ENCODE data around the gene PHACTR4.
"Not testable (repeated sequence)": the region's sequence is repeated elsewhere in the genome, so short reads cannot be mapped to it uniquely, and the experiment has no call there.

Gene PHACTR4

GRCh38 chr1:28327431-28327830 lies 42.1 kb upstream of the PHACTR4 start:
- not testable (repeated sequence) for H3K79me1 ChIP-seq (ENCODE audit: low read length); DNase-seq; H3K9ac ChIP-seq (ENCODE audit: low read length); H3K27ac ChIP-seq (ENCODE audit: low read depth, low read length); H3K56ac ChIP-seq (ENCODE audit: low read length); H2BK5ac ChIP-seq (ENCODE audit: low read length); H4K5ac ChIP-seq (ENCODE audit: low read length); H3K36me3 ChIP-seq (ENCODE audit: control insufficient read depth, insufficient read depth, low read length); H3K18ac ChIP-seq (ENCODE audit: low read length); H3K4me2 ChIP-seq (ENCODE audit: low read length); H3K23ac ChIP-seq (ENCODE audit: low read length); H3K4ac ChIP-seq (ENCODE audit: low read depth, low read length); H2BK15ac ChIP-seq (replicated peaks; ENCODE audit: low read depth); H2AK5ac ChIP-seq (ENCODE audit: low read length); H3K79me2 ChIP-seq (ENCODE audit: control insufficient read depth, insufficient read depth, low read length); H4K8ac ChIP-seq (ENCODE audit: low read depth, low read length); H2BK120ac ChIP-seq (ENCODE audit: low read depth, low read length); H3K4me3 ChIP-seq (ENCODE audit: low read length); H3K4me1 ChIP-seq (ENCODE audit: control insufficient read depth, low read depth, low read length); H3K27me3 ChIP-seq (ENCODE audit: insufficient read depth, low read length, poor library complexity)
- WGBS (ENCODE audit: extremely low coverage, insufficient coverage, low lambda C conversion rate) = no CpG with 5 or more reads among the region's 11 CpGs

- H3K36me3 ChIP-seq (ENCODE audit: control insufficient read depth, insufficient read depth, low read length) = no peaks in the 10 kb centered on the region
- no peak for DNase-seq
- H3K27me3 ChIP-seq (ENCODE audit: insufficient read depth, low read length, poor library complexity) = no peaks in the 10 kb centered on the region
- no CpG with 5 or more reads among the region's 16 CpGs for WGBS (ENCODE audit: extremely low coverage, insufficient coverage, low lambda C conversion rate)
- H2BK15ac ChIP-seq (replicated peaks; ENCODE audit: low read depth) = no peak overlapping the region
- no peaks in the 10 kb centered on the region for H3K4me1 ChIP-seq (ENCODE audit: control insufficient read depth, low read depth, low read length)
- H3K9ac ChIP-seq (ENCODE audit: low read length) = no peak overlapping the region
- no peak overlapping the region for H2BK120ac ChIP-seq (ENCODE audit: low read depth, low read length)
- no peak overlapping the region for H3K4me2 ChIP-seq (ENCODE audit: low read length)
- H4K5ac ChIP-seq (ENCODE audit: low read length) = no peak overlapping the region
- no peaks in the 10 kb centered on the region for H3K79me2 ChIP-seq (ENCODE audit: control insufficient read depth, insufficient read depth, low read length)
- H2AK5ac ChIP-seq (ENCODE audit: low read length) = no peak overlapping the region
- H3K56ac ChIP-seq (ENCODE audit: low read length) = no peak overlapping the region
- no peaks in the 10 kb centered on the region for H3K79me1 ChIP-seq (ENCODE audit: low read length)
- H3K23ac ChIP-seq (ENCODE audit: low read length) = no peak overlapping the region
- H3K18ac ChIP-seq (ENCODE audit: low read length) = no peak overlapping the region
- no peak overlapping the region for H2BK5ac ChIP-seq (ENCODE audit: low read length)
- no peak overlapping the region for H3K4me3 ChIP-seq (ENCODE audit: low read length)
- H3K4ac ChIP-seq (ENCODE audit: low read depth, low read length) = no peak overlapping the region
- H3K27ac ChIP-seq (ENCODE audit: low read depth, low read length) = no peak overlapping the region
- H4K8ac ChIP-seq (ENCODE audit: low read depth, low read length) = peak overlapping the region; percentile 97
Measured at GRCh38 chr1:28328228-28328648, 41.3 kb upstream of the PHACTR4 start.

- Histone ChIP-seq H2BK5ac (ENCODE audit: low read length) (no peak overlapping the region), H3K4ac (ENCODE audit: low read depth, low read length) (peak overlapping the region; percentile 48), H3K79me2 (ENCODE audit: control insufficient read depth, insufficient read depth, low read length) (no peaks in the 10 kb centered on the region), H3K18ac (ENCODE audit: low read length) (no peak overlapping the region), H3K27me3 (ENCODE audit: insufficient read depth, low read length, poor library complexity) (no peaks in the 10 kb centered on the region), H3K56ac (ENCODE audit: low read length) (peak overlapping the region; percentile 81), H3K79me1 (ENCODE audit: low read length) (no peaks in the 10 kb centered on the region), H4K5ac (ENCODE audit: low read length) (peak overlapping the region; percentile 87), H2BK15ac (replicated peaks; ENCODE audit: low read depth) (no peak overlapping the region), H3K4me2 (ENCODE audit: low read length) (peak overlapping the region; percentile 68), H3K9ac (ENCODE audit: low read length) (peak overlapping the region; percentile 93), H2BK120ac (ENCODE audit: low read depth, low read length) (no peak overlapping the region), H3K23ac (ENCODE audit: low read length) (no peak overlapping the region), H2AK5ac (ENCODE audit: low read length) (peak overlapping the region; percentile 58), H3K4me1 (ENCODE audit: control insufficient read depth, low read depth, low read length) (no peaks in the 10 kb centered on the region), H3K36me3 (ENCODE audit: control insufficient read depth, insufficient read depth, low read length) (no peaks in the 10 kb centered on the region), H3K4me3 (ENCODE audit: low read length) (peak overlapping the region; percentile 44), H4K8ac (ENCODE audit: low read depth, low read length) (no peak overlapping the region), H3K27ac (ENCODE audit: low read depth, low read length) (no peak overlapping the region)
- WGBS (ENCODE audit: extremely low coverage, insufficient coverage, low lambda C conversion rate) = no CpG with 5 or more reads among the region's 29 CpGs
- DNase-seq = peak; percentile 74
Measured at GRCh38 chr1:28329395-28330153, 40.0 kb upstream of the PHACTR4 start.

GRCh38 chr1:28338897-28339296 lies 30.6 kb upstream of the PHACTR4 start:
- WGBS (ENCODE audit: extremely low coverage, insufficient coverage, low lambda C conversion rate) = no CpG with 5 or more reads among the region's 3 CpGs
- no peak overlapping the region for H4K8ac ChIP-seq (ENCODE audit: low read depth, low read length)
- no peak overlapping the region for H3K18ac ChIP-seq (ENCODE audit: low read length)
- no peak overlapping the region for H3K23ac ChIP-seq (ENCODE audit: low read length)
- no peak overlapping the region for H3K27ac ChIP-seq (ENCODE audit: low read depth, low read length)
- H3K4ac ChIP-seq (ENCODE audit: low read depth, low read length) = no peak overlapping the region
- no peak overlapping the region for H2BK5ac ChIP-seq (ENCODE audit: low read length)
- H2AK5ac ChIP-seq (ENCODE audit: low read length) = no peak overlapping the region
- H4K5ac ChIP-seq (ENCODE audit: low read length) = no peak overlapping the region
- H2BK120ac ChIP-seq (ENCODE audit: low read depth, low read length) = no peak overlapping the region
- H3K79me2 ChIP-seq (ENCODE audit: control insufficient read depth, insufficient read depth, low read length) = no peaks in the 10 kb centered on the region
- H3K4me2 ChIP-seq (ENCODE audit: low read length) = no peak overlapping the region
- H3K36me3 ChIP-seq (ENCODE audit: control insufficient read depth, insufficient read depth, low read length) = no peaks in the 10 kb centered on the region
- H3K9ac ChIP-seq (ENCODE audit: low read length) = no peak overlapping the region
- H3K79me1 ChIP-seq (ENCODE audit: low read length) = no peaks in the 10 kb centered on the region
- no peak for DNase-seq
- no peaks in the 10 kb centered on the region for H3K4me1 ChIP-seq (ENCODE audit: control insufficient read depth, low read depth, low read length)
- no peak overlapping the region for H3K4me3 ChIP-seq (ENCODE audit: low read length)
- no peak overlapping the region for H2BK15ac ChIP-seq (replicated peaks; ENCODE audit: low read depth)
- H3K27me3 ChIP-seq (ENCODE audit: insufficient read depth, low read length, poor library complexity) = no peaks in the 10 kb centered on the region
- no peak overlapping the region for H3K56ac ChIP-seq (ENCODE audit: low read length)

GRCh38 chr1:28339551-28339950 lies 30.0 kb upstream of the PHACTR4 start:
- WGBS (ENCODE audit: extremely low coverage, insufficient coverage, low lambda C conversion rate) = no CpG with 5 or more reads among the region's 10 CpGs
- Histone ChIP-seq H3K56ac (ENCODE audit: low read length) (no peak overlapping the region), H3K27ac (ENCODE audit: low read depth, low read length) (no peak overlapping the region), H4K8ac (ENCODE audit: low read depth, low read length) (no peak overlapping the region), H2AK5ac (ENCODE audit: low read length) (no peak overlapping the region), H3K36me3 (ENCODE audit: control insufficient read depth, insufficient read depth, low read length) (no peaks in the 10 kb centered on the region), H3K4me1 (ENCODE audit: control insufficient read depth, low read depth, low read length) (no peaks in the 10 kb centered on the region), H3K27me3 (ENCODE audit: insufficient read depth, low read length, poor library complexity) (no peaks in the 10 kb centered on the region), H3K18ac (ENCODE audit: low read length) (no peak overlapping the region), H3K4me3 (ENCODE audit: low read length) (no peak overlapping the region), H2BK5ac (ENCODE audit: low read length) (no peak overlapping the region), H2BK15ac (replicated peaks; ENCODE audit: low read depth) (no peak overlapping the region), H2BK120ac (ENCODE audit: low read depth, low read length) (no peak overlapping the region), H3K4me2 (ENCODE audit: low read length) (no peak overlapping the region), H3K23ac (ENCODE audit: low read length) (no peak overlapping the region), H3K4ac (ENCODE audit: low read depth, low read length) (no peak overlapping the region), H3K9ac (ENCODE audit: low read length) (no peak overlapping the region), H3K79me1 (ENCODE audit: low read length) (no peaks in the 10 kb centered on the region), H3K79me2 (ENCODE audit: control insufficient read depth, insufficient read depth, low read length) (no peaks in the 10 kb centered on the region), H4K5ac (ENCODE audit: low read length) (no peak overlapping the region)
- DNase-seq = no peak
